Activated CD4-positive, alpha-beta memory T cell treated with anti-CD3 and anti-CD28 coated beads, Interleukin-2, amount 10 ng/mL, durations not matched to agents 7 days and 5 days (primary cell): ENCODE results near the gene RNF144A. TPM values are rescaled to one million over a fixed set of nuclear protein-coding genes. Genes with fewer than 3 reads are reported as not detected.
"Not testable (repeated sequence)": the region's sequence is repeated elsewhere in the genome, so short reads cannot be mapped to it uniquely, and the experiment has no call there.

ENCODE experiments used
- CTCF ChIA-PET: fragments of 350-600 bp; sonication (Branson Sonifier 250); formaldehyde crosslinking; loops from one replicate; lab custom pipeline; 2021; ENCODE audit warnings: antibody characterized with exemption, inconsistent platforms; lab: Charles Lee
- POLR2A ChIA-PET: fragments of 350-600 bp; sonication (Branson Sonifier 250); formaldehyde crosslinking; loops from one replicate; lab custom pipeline; 2021; ENCODE audit warnings: antibody characterized with exemption; lab: Charles Lee
- DNase-seq: peaks from one replicate; pipeline ENCODE4 v3.0.0-alpha.2; 2020
- H3K27ac Mint-ChIP-seq: one replicate; pipeline ENCODE4 v1.8.0; 2021; ENCODE audit warnings: mild to moderate bottlenecking, mixed read lengths
- H3K27me3 Mint-ChIP-seq: one replicate; pipeline ENCODE4 v1.8.0; 2021; ENCODE audit warnings: mixed read lengths
- H3K36me3 Mint-ChIP-seq: one replicate; pipeline ENCODE4 v1.8.0; 2021; ENCODE audit warnings: low read depth, mixed read lengths
- H3K4me1 Mint-ChIP-seq: one replicate; pipeline ENCODE4 v1.8.0; 2021; ENCODE audit warnings: mixed read lengths
- H3K4me3 Mint-ChIP-seq: one replicate; pipeline ENCODE4 v1.8.0; 2021; ENCODE audit warnings: mild to moderate bottlenecking, mixed read lengths
- H3K9me3 Mint-ChIP-seq: one replicate; pipeline ENCODE4 v1.8.0; 2021; ENCODE audit warnings: mixed read lengths
- total RNA-seq, 2 experiments: library from RNA; stranded (reverse); gene quantifications; one replicate each; pipeline ENCODE4 v1.2.3, GENCODE V29; 2021

The RNF144A gene
- total RNA-seq, 2 experiments from 2014 or later: 20.0 to 21.0 TPM

DNA sequence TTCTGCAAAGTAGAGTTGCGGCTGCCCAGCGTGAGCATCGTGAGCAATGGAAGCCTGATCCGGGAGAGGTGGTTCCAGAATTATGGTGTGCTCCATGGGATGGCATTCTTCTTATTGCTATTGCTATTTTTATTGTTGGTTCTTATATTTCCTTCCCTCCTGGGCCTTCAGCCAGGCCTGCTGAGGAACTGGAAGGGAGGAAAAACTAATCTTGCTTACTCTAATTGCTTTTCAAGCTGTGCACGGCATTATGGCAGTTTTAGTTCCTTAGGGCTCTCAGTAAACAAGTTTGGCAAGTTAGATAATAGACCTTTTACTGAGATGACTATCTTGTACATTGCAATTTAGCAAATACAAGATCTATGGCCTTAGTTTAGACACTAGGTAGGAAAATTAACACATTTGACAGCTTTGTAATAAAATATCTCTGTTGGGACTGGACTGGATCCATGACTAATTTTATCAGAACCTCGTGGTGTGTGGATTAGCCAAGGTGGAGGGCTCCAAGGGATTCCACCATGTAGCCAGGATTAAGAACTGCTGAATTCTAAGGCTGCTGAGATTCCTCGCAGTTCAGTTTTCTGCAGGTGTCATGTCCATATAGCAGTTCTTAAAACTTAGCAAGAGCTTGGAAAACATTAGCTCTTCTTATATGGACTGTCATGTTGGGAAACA is 33.6 kb upstream of the RNF144A start:
- CTCF ChIA-PET: interaction anchor here (0.6 kb wide), 1 partner anchor 21 kb away, joined by 3 read pairs; no protein-coding TSS in a partner anchor
- H3K4me1 Mint-ChIP-seq: peaks cover 41% of the 10 kb centered on the region
- H3K9me3 Mint-ChIP-seq: no peaks in the 10 kb centered on the region
- no peaks in the 10 kb centered on the region for H3K27me3 Mint-ChIP-seq
- DNase-seq: no peak
- peaks cover 89% of the 10 kb centered on the region for H3K36me3 Mint-ChIP-seq
- no peak overlapping the region for H3K27ac Mint-ChIP-seq
- H3K4me3 Mint-ChIP-seq: no peak overlapping the region
- POLR2A ChIA-PET: interaction anchor here (0.8 kb wide), 1 partner anchor 18 kb away, joined by 3 read pairs; the partner anchor contains the start of gene CMPK2

- ChIA-PET POLR2A (no interaction called here), CTCF (interaction anchor here (2.0 kb wide), 1 partner anchor 11 kb away, joined by 8 read pairs; no protein-coding TSS in a partner anchor)
- Mint-ChIP-seq H3K27ac (no peak overlapping the region), H3K9me3 (no peaks in the 10 kb centered on the region), H3K27me3 (no peaks in the 10 kb centered on the region), H3K36me3 (peaks cover 90% of the 10 kb centered on the region), H3K4me3 (no peak overlapping the region), H3K4me1 (peaks cover 30% of the 10 kb centered on the region)
- DNase-seq: no peak
Measured at GRCh38 chr2:6885551-6885950, 31.7 kb upstream of the RNF144A start.

DNA sequence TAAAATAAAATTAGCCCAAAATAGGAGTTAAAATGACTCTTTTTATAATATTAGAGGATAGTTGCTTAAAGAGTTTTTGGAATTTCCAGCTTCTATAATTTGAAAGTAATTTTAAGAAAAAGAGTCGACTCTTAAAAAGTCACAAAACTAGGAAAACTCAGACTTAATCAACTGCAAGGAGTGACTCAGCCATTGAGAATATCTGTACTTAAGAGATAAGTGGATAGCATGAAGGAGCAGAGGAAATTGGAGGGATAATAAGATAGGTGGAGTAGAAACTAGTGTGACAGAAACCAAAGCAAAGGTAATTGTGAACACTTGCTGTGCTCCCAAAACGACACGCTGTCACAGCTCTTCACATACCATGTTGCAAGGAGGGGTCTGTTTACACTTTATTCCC is 31.2 kb upstream of the RNF144A start:
- H3K36me3 Mint-ChIP-seq: peaks cover 90% of the 10 kb centered on the region
- POLR2A ChIA-PET: no interaction called here
- no peaks in the 10 kb centered on the region for H3K27me3 Mint-ChIP-seq

GRCh38 chr2:6887751-6888192 is 29.4 kb upstream of the RNF144A start:
- Mint-ChIP-seq H3K9me3 (no peaks in the 10 kb centered on the region), H3K4me1 (peaks cover 10% of the 10 kb centered on the region), H3K27me3 (no peaks in the 10 kb centered on the region), H3K36me3 (peaks cover 81% of the 10 kb centered on the region), H3K27ac (no peak overlapping the region), H3K4me3 (no peak overlapping the region)
- ChIA-PET POLR2A (interaction anchor here (1.0 to 2.0 kb wide), 3 partner anchors 10 to 21 kb away, joined by 4 to 11 read pairs (median 4); partner anchors contain the start of gene RSAD2), CTCF (interaction anchor here (0.7 to 1.6 kb wide), 5 partner anchors 9 to 156 kb away, joined by 3 to 10 read pairs (median 8); partner anchors contain the start of gene RSAD2)
- no peak for DNase-seq

More for the DNA sequence above, 31.2 kb upstream of the RNF144A start:
- no peak overlapping the region for H3K4me3 Mint-ChIP-seq
- no peak overlapping the region for H3K27ac Mint-ChIP-seq
- DNase-seq: no peak
- CTCF ChIA-PET: interaction anchor here (2.0 kb wide), 1 partner anchor 11 kb away, joined by 8 read pairs; no protein-coding TSS in a partner anchor
- no peaks in the 10 kb centered on the region for H3K9me3 Mint-ChIP-seq
- H3K4me1 Mint-ChIP-seq: peaks cover 28% of the 10 kb centered on the region

DNA sequence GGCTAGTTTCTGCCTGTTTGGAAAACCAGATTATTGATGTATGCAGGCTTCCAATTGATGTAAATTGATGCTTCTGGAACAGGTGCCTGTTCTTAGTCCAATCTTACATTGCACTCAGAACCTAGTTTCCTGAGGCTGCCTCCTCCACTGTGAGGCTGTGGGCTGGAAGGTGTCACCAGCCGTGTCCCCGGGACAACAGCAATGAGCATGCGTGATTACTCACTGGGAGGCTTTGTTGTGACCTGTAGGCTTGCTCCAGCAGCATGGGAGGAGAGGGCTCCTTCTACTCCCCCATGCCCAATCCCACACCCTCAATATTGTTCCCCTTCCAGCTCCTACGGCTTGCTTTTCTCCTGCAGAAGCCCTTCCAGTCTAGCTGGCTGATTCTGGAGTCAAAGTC is 28.5 kb upstream of the RNF144A start:
- Mint-ChIP-seq H3K4me3 (no peak overlapping the region), H3K9me3 (no peaks in the 10 kb centered on the region), H3K4me1 (peaks cover 7% of the 10 kb centered on the region), H3K27ac (no peak overlapping the region), H3K36me3 (peaks cover 79% of the 10 kb centered on the region), H3K27me3 (no peaks in the 10 kb centered on the region)
- ChIA-PET POLR2A (interaction anchor here (1.0 to 2.0 kb wide), 2 partner anchors 11 to 22 kb away, joined by 4 to 11 read pairs; partner anchors contain the start of gene RSAD2), CTCF (interaction anchor here (1.2 to 1.6 kb wide), 3 partner anchors 8 to 155 kb away, joined by 3 to 10 read pairs (median 8); partner anchors contain the start of gene RSAD2)
- DNase-seq: no peak

DNA sequence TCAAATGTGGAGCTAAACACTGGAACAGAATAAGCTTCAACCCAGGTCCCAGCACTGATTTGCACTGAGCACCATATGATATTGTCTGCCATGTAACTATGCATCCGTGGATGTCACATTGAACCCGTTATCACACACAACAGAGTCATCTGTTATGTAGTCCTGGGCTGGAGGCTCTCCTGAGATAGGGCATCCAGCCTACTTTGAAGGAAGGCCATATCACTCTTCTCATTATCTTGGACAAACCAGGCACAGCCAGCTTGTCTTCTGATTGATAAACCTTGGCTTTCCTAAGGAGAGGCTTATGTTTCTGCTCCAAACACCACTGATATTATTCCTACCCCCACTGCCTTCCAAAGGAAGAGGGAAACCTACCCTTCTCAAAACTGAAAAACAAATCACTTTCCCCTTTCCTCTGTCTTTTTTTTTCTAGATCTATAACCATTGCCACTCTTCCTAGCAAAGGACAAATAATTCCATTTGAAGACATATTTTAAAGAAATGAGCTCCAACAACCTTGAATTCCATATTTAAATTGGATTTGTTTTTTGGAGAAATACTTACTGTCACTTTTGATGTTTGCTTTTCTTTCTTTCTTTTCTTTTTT is 23.2 kb upstream of the RNF144A start:
- H3K27me3 Mint-ChIP-seq: no peaks in the 10 kb centered on the region
- peaks cover 72% of the 10 kb centered on the region for H3K36me3 Mint-ChIP-seq
- POLR2A ChIA-PET: interaction anchor here (0.8 to 2.2 kb wide), 3 partner anchors 13 to 29 kb away, joined by 3 to 6 read pairs (median 3); partner anchors contain the start of gene CMPK2
- DNase-seq: no peak
- no peak overlapping the region for H3K4me3 Mint-ChIP-seq
- no peaks in the 10 kb centered on the region for H3K4me1 Mint-ChIP-seq
- no peak overlapping the region for H3K27ac Mint-ChIP-seq
- CTCF ChIA-PET: interaction anchor here (0.9 to 5.0 kb wide), 4 partner anchors 11 to 151 kb away, joined by 3 to 65 read pairs (median 4); no protein-coding TSS in a partner anchor
- H3K9me3 Mint-ChIP-seq: no peaks in the 10 kb centered on the region

DNA sequence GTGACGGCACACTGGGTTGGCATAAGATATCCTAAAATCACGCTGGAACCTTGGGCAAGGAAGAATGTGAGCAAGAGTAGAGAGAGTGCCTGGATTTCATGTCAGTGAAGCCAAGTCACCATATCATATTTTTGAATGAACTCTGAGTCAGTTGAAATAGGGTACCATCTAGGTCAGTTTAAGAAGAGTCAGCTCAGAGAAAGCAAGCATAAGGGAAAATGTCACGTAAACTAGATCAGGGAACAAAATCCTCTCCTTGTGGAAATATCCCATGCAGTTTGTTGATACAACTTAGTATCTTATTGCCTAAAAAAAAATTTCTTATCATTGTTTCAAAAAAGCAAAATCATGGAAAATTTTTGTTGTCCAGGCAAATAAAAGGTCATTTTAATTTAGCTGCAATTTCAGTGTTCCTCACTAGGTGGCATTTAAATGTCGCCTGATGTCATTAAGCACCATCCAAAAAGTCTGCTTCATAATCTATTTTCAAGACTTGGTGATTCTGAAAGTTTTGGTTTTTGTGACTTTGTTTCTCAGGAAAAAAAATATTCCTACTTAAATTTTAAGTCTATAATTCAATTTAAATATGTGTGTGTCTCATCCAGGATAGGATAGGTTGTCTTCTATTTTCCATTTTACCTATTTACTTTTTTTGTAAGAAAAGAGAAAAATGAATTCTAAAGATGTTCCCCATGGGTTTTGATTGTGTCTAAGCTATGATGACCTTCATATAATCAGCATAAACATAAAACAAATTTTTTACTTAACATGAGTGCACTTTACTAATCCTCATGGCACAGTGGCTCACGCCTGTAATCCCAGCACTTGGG is 20.1 kb upstream of the RNF144A start:
- DNase-seq: no peak
- Mint-ChIP-seq H3K9me3 (peaks cover 11% of the 10 kb centered on the region), H3K4me1 (peaks cover 4% of the 10 kb centered on the region), H3K4me3 (no peak overlapping the region), H3K27me3 (peaks cover 4% of the 10 kb centered on the region), H3K36me3 (peaks cover 85% of the 10 kb centered on the region), H3K27ac (no peak overlapping the region)
- CTCF ChIA-PET: interaction anchor here (0.8 to 5.0 kb wide), 24 partner anchors 9 to 161 kb away, joined by 3 to 65 read pairs (median 5); partner anchors contain the start of gene RSAD2
- POLR2A ChIA-PET: interaction anchor here (0.7 to 3.9 kb wide), 4 partner anchors 12 to 31 kb away, joined by 3 to 15 read pairs (median 6); partner anchors contain the start of gene CMPK2

DNA sequence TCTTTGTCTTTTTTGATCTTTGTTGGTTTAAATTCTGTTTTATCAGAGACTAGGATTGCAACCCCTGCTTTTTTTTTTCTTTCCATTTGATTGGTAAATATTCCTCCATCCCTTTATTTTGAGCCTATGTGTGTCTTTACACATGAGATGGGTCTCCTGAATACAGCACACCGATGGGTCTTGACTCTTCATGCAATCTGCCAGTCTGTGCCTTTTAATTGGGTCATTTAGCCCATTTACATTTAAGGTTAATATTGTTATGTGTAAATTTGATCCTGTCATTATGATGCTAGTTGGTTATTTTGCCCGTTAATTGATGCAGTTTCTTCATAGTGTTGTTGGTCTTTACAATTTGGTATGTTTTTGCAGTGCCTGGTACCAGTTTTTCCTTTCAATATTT is 14.6 kb upstream of the RNF144A start:
- H3K27me3 Mint-ChIP-seq: peaks cover 16% of the 10 kb centered on the region
- H3K27ac Mint-ChIP-seq, DNase-seq, CTCF ChIA-PET, H3K4me3 Mint-ChIP-seq: not testable (repeated sequence)
- peaks cover 85% of the 10 kb centered on the region for H3K36me3 Mint-ChIP-seq
- peaks cover 28% of the 10 kb centered on the region for H3K9me3 Mint-ChIP-seq
- peaks cover 24% of the 10 kb centered on the region for H3K4me1 Mint-ChIP-seq
- POLR2A ChIA-PET: interaction anchor here (1.7 kb wide), 1 partner anchor 12 kb away, joined by 3 read pairs; no protein-coding TSS in a partner anchor

DNA sequence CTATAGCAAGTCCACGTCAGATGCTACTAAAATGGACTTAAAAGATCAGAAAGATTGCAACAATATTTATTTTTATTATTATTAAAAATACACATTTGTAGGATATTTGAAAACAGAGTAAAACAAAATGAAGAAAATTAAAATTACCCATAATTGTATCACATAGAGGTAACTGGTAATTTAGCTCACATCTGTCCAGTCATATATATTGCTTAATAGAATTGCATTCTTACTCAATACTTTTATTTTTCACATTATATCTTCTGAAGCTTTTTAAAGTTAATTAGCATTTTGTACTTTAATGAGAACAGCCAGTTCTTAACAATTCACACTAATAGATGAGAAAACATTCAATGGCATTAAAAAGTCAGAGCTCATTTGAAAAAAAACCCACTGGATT is 11.5 kb upstream of the RNF144A start:
- ChIA-PET CTCF (interaction anchor here (0.7 to 3.0 kb wide), 7 partner anchors 9 to 41 kb away, joined by 3 to 23 read pairs (median 4); no protein-coding TSS in a partner anchor), POLR2A (interaction anchor here (1.0 to 2.2 kb wide), 6 partner anchors 9 to 39 kb away, joined by 4 to 11 read pairs (median 5); partner anchors contain the start of genes CMPK2 and RSAD2)
- Mint-ChIP-seq H3K27ac (no peak overlapping the region), H3K27me3 (peaks cover 31% of the 10 kb centered on the region), H3K4me1 (peaks cover 53% of the 10 kb centered on the region), H3K4me3 (no peak overlapping the region), H3K36me3 (peaks cover 88% of the 10 kb centered on the region), H3K9me3 (peaks cover 40% of the 10 kb centered on the region)
- no peak for DNase-seq

DNA sequence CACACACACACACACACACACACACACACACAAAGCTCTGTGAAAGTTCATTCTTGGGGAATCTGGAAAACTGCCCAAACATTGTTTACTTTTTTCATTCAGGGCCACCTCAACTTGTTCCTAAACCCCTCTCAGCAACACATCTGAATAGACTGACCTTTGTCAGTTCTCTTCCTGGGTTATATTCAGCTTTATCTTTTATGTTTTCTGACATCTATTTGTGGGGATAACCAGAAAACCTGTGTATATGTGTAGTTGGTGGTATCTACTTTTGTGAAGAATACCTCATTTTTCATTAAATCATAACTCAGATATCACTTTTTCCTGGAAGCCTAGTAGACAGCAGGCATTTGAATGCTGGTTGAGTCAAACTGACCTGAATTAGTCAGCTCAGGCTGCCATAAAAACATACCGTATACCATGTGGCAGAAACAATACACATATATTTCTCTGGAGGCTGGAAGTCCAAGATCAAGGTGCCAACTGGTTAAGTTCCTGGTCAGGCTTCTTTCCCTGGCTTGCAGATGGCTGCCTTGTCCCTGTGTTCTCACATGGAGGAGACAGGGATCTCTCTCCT is 11.0 kb upstream of the RNF144A start:
- Mint-ChIP-seq H3K36me3 (peaks cover 88% of the 10 kb centered on the region), H3K4me3 (no peak overlapping the region), H3K27me3 (peaks cover 36% of the 10 kb centered on the region), H3K4me1 (peaks cover 59% of the 10 kb centered on the region), H3K27ac (no peak overlapping the region), H3K9me3 (peaks cover 41% of the 10 kb centered on the region)
- DNase-seq: no peak
- POLR2A ChIA-PET: interaction anchor here (1.0 to 2.2 kb wide), 6 partner anchors 9 to 39 kb away, joined by 4 to 11 read pairs (median 5); partner anchors contain the start of genes CMPK2 and RSAD2
- CTCF ChIA-PET: interaction anchor here (1.1 to 3.0 kb wide), 6 partner anchors 9 to 29 kb away, joined by 3 to 23 read pairs (median 5); no protein-coding TSS in a partner anchor

GRCh38 chr2:6908291-6908690 is 8.9 kb upstream of the RNF144A start:
- ChIA-PET POLR2A (interaction anchor here (2.1 to 5.1 kb wide), 2 partner anchors 28 to 42 kb away, joined by 10 to 51 read pairs; partner anchors contain the start of gene CMPK2), CTCF (interaction anchor here (1.4 to 6.3 kb wide), 4 partner anchors 8 to 46 kb away, joined by 3 to 29 read pairs (median 17); partner anchors contain the start of gene RSAD2)
- DNase-seq: no peak
- H3K9me3 Mint-ChIP-seq: peaks cover 30% of the 10 kb centered on the region
- no peak overlapping the region for H3K4me3 Mint-ChIP-seq
- peaks cover 49% of the 10 kb centered on the region for H3K27me3 Mint-ChIP-seq
- peaks cover 84% of the 10 kb centered on the region for H3K36me3 Mint-ChIP-seq
- no peak overlapping the region for H3K27ac Mint-ChIP-seq
- peaks cover 72% of the 10 kb centered on the region for H3K4me1 Mint-ChIP-seq
